SU-DHL-6 (cell line): ENCODE results near the gene DRC3.

ENCODE experiments used
- H2AFZ ChIP-seq: fragments of 200-600 bp; sonication (generic); 2 replicates; pipeline ENCODE4 v1.6.1; 2014; ENCODE audit warnings: low read depth, mild to moderate bottlenecking, moderate library complexity, mixed read lengths, antibody characterized with exemption, low read length; ENCODE audit not compliant: severe bottlenecking
- H3F3A ChIP-seq: fragments of 200-600 bp; shearing (Covaris generic); 2 replicates; pipeline ENCODE4 v1.6.0; 2016; ENCODE audit warnings: antibody characterized with exemption, mild to moderate bottlenecking; ENCODE audit not compliant: insufficient read depth
- H3K27ac ChIP-seq: fragments of 200-600 bp; sonication (generic); 2 replicates; pipeline ENCODE4 v1.5.1; 2016; ENCODE audit warnings: low read depth, mild to moderate bottlenecking, low read length, moderate library complexity, mixed read lengths
- H3K27me3 ChIP-seq: fragments of 200-600 bp; sonication (generic), shearing (Covaris generic); 2 replicates; pipeline ENCODE4 v1.6.0; 2014; ENCODE audit warnings: mild to moderate bottlenecking, low read length
- H3K36me3 ChIP-seq: fragments of 200-600 bp; sonication (generic); 2 replicates; pipeline ENCODE4 v1.6.1; 2014; ENCODE audit warnings: mild to moderate bottlenecking, low read length, mixed read lengths
- H3K4me2 ChIP-seq: fragments of 300-600, 200-600 bp; shearing (Covaris generic), sonication (generic); 2 replicates; pipeline ENCODE4 v1.6.0; 2014; ENCODE audit warnings: low read length, low read depth, mild to moderate bottlenecking; ENCODE audit not compliant: poor library complexity, severe bottlenecking
- H3K4me3 ChIP-seq: fragments of 200-600 bp; sonication (generic); 2 replicates; pipeline ENCODE4 v1.5.1; 2014; ENCODE audit warnings: antibody characterized with exemption, low read length, mild to moderate bottlenecking, mixed read lengths; ENCODE audit not compliant: insufficient read depth, poor library complexity, severe bottlenecking
- H3K79me2 ChIP-seq: fragments of 200-600 bp; sonication (generic); 2 replicates; pipeline ENCODE4 v1.6.1; 2014; ENCODE audit warnings: mild to moderate bottlenecking, low read length, moderate library complexity; ENCODE audit not compliant: insufficient read depth
- H3K9ac ChIP-seq: fragments of 200-600 bp; sonication (generic); 2 replicates; pipeline ENCODE4 v1.7.0; 2014; ENCODE audit warnings: mild to moderate bottlenecking, low read length
- H3K9me2 ChIP-seq: fragments of 200-600 bp; sonication (generic); replicated peaks from 2 replicates; pipeline ENCODE4 v1.6.1; 2014; ENCODE audit warnings: low read length; ENCODE audit not compliant: insufficient read depth
- H3K9me3 ChIP-seq: fragments of 200-600 bp; sonication (generic); 2 replicates; pipeline ENCODE4 v1.6.1; 2014; ENCODE audit warnings: low read length, mixed read lengths; ENCODE audit not compliant: insufficient read depth
- H4K20me1 ChIP-seq: fragments of 200-600 bp; sonication (generic); 2 replicates; pipeline ENCODE4 v1.6.1; 2014; ENCODE audit warnings: low read depth, mild to moderate bottlenecking, antibody characterized with exemption, low read length, moderate library complexity, mixed read lengths
- EZH2phosphoT487 ChIP-seq: fragments of 200-600 bp; sonication (generic), shearing (Covaris generic); conservative IDR thresholded peaks from 2 replicates; pipeline ENCODE4 v1.6.1; 2018; ENCODE audit warnings: mild to moderate bottlenecking, antibody characterized with exemption, low read length, moderate library complexity, mixed read lengths
- TF ChIP-seq, protein P1 (sequence below): fragments of 200-600 bp; sonication (generic); IDR thresholded peaks from one replicate; pipeline ENCODE4 v1.5.1; 2017; ENCODE audit warnings: antibody characterized with exemption, mild to moderate bottlenecking, low read length, moderate library complexity; ENCODE audit not compliant: insufficient read depth, poor library complexity, severe bottlenecking

DRC3 gene

DNA sequence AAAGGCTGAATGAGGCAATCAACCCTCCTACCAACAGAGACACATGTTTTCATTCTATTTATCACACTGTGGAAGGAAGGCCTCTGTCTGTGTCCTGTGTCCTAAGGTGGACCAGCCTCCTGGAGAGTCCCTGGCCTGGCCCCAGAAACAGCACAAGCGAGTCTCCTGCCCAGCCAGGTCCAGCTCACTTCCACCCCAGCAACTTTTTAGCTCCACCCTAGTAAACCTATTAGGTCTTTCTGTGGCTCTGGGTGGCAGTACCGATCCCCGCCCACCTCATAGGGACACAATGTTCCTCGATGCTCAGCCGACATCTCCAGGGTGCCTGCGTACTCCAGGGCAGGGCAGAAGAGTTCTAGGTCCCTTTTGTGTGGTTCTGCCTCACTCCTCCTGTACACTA is 10.7 kb downstream of the DRC3 start:
- Histone ChIP-seq H3K9me2 (no peaks in the 10 kb centered on the region), H2AFZ (no peak overlapping the region), H4K20me1 (no peaks in the 10 kb centered on the region), H3K79me2 (no peaks in the 10 kb centered on the region), H3K36me3 (no peaks in the 10 kb centered on the region), H3K4me2 (no peak overlapping the region), H3K9me3 (no peaks in the 10 kb centered on the region), H3K27ac (no peak overlapping the region), H3K27me3 (no peaks in the 10 kb centered on the region), H3K9ac (no peak overlapping the region), H3F3A (no peaks in the 10 kb centered on the region), H3K4me3 (no peak overlapping the region)
- TF ChIP-seq, protein P1, sequence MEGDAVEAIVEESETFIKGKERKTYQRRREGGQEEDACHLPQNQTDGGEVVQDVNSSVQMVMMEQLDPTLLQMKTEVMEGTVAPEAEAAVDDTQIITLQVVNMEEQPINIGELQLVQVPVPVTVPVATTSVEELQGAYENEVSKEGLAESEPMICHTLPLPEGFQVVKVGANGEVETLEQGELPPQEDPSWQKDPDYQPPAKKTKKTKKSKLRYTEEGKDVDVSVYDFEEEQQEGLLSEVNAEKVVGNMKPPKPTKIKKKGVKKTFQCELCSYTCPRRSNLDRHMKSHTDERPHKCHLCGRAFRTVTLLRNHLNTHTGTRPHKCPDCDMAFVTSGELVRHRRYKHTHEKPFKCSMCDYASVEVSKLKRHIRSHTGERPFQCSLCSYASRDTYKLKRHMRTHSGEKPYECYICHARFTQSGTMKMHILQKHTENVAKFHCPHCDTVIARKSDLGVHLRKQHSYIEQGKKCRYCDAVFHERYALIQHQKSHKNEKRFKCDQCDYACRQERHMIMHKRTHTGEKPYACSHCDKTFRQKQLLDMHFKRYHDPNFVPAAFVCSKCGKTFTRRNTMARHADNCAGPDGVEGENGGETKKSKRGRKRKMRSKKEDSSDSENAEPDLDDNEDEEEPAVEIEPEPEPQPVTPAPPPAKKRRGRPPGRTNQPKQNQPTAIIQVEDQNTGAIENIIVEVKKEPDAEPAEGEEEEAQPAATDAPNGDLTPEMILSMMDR, result no peak
- no peak for TF ChIP-seq EZH2phosphoT487

GRCh38 chr17:17983776-17984175 is 11.1 kb downstream of the DRC3 start:
- no peak overlapping the region for H3K4me3 ChIP-seq
- H2AFZ ChIP-seq, result no peak overlapping the region
- no peaks in the 10 kb centered on the region for H4K20me1 ChIP-seq
- no peaks in the 10 kb centered on the region for H3F3A ChIP-seq
- no peak overlapping the region for H3K27ac ChIP-seq
- H3K9me3 ChIP-seq, result no peaks in the 10 kb centered on the region
- no peak for TF ChIP-seq EZH2phosphoT487
- TF ChIP-seq, protein P1, result no peak
- no peaks in the 10 kb centered on the region for H3K36me3 ChIP-seq
- H3K9ac ChIP-seq, result no peak overlapping the region
- H3K27me3 ChIP-seq, result no peaks in the 10 kb centered on the region
- no peaks in the 10 kb centered on the region for H3K9me2 ChIP-seq
- H3K4me2 ChIP-seq, result no peak overlapping the region
- H3K79me2 ChIP-seq, result no peaks in the 10 kb centered on the region

GRCh38 chr17:17985153-17985552 is 12.5 kb downstream of the DRC3 start:
- H3K79me2 ChIP-seq, result no peaks in the 10 kb centered on the region

More at GRCh38 chr17:17985153-17985552, 12.5 kb downstream of the DRC3 start:
- no peaks in the 10 kb centered on the region for H3F3A ChIP-seq
- H3K9me3 ChIP-seq, result no peaks in the 10 kb centered on the region
- H3K4me3 ChIP-seq, result no peak overlapping the region
- H4K20me1 ChIP-seq, result no peaks in the 10 kb centered on the region
- TF ChIP-seq, protein P1, result no peak
- no peak for TF ChIP-seq EZH2phosphoT487
- H3K9ac ChIP-seq, result no peak overlapping the region
- H3K4me2 ChIP-seq, result no peak overlapping the region
- no peak overlapping the region for H2AFZ ChIP-seq
- no peaks in the 10 kb centered on the region for H3K27me3 ChIP-seq
- no peaks in the 10 kb centered on the region for H3K9me2 ChIP-seq
- H3K27ac ChIP-seq, result no peak overlapping the region
- no peaks in the 10 kb centered on the region for H3K36me3 ChIP-seq
